Gastrocnemius medialis (tissue), 4 donors: ENCODE measurements around the gene KRT77.

Experiments
- POLR2A ChIP-seq, 2 donors: fragments of 450-650 bp; IDR thresholded peaks; one replicate each; pipeline ENCODE4 v1.6.1; 2017; ENCODE audit warnings: antibody characterized with exemption in 2 of 2, mild to moderate bottlenecking in 2 of 2, moderate library complexity in 2 of 2
- TF ChIP-seq, protein P1 (sequence below), 5 experiments: fragments of 450-650 bp in 3 of 5; fragments of 200-600 bp in 2 of 5; sonication (generic) in 2 of 5; IDR thresholded peaks in 4 of 5; conservative IDR thresholded peaks in 1 of 5; 1 replicate in 4 of 5; 2 replicates in 1 of 5; pipeline ENCODE4 v1.5.1; 2016 to 2019; ENCODE audit warnings: antibody characterized with exemption in 5 of 5, mild to moderate bottlenecking in 3 of 5, moderate library complexity in 3 of 5

DNA sequence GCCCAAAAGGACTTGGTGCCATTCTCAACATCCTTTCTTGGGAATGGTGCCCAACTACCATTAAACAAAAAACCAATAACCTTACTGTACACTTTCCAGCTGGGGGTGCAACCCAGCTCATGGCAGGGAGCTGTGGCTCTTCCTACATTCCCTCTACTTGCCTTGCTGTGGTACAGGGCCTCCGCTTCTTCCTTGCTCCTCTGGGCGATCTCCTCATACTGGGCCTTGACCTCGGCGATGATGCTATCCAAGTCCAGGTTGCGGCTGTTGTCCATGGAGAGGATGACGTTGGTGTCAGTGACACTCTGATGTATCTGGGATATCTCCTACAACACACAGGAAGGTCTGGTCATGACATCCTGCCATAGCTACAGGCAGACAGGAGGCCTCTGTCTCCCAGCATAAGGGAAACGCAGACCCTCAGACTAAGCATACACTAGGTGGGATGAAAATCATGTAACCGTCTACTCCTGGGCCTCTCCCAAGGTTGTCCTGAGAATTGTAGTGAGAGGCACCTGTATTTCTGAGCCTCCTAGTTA is 55.2 kb downstream of the KRT77 start:
- TF ChIP-seq, protein P1, sequence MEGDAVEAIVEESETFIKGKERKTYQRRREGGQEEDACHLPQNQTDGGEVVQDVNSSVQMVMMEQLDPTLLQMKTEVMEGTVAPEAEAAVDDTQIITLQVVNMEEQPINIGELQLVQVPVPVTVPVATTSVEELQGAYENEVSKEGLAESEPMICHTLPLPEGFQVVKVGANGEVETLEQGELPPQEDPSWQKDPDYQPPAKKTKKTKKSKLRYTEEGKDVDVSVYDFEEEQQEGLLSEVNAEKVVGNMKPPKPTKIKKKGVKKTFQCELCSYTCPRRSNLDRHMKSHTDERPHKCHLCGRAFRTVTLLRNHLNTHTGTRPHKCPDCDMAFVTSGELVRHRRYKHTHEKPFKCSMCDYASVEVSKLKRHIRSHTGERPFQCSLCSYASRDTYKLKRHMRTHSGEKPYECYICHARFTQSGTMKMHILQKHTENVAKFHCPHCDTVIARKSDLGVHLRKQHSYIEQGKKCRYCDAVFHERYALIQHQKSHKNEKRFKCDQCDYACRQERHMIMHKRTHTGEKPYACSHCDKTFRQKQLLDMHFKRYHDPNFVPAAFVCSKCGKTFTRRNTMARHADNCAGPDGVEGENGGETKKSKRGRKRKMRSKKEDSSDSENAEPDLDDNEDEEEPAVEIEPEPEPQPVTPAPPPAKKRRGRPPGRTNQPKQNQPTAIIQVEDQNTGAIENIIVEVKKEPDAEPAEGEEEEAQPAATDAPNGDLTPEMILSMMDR (IDR thresholded peaks at IDR 0.05 in 4 of 5, conservative IDR thresholded peaks at IDR 0.05 in 1 of 5), result no peak
- no peak for TF ChIP-seq POLR2A (IDR thresholded peaks at IDR 0.05)
